ENCODE results near the gene ADAMTS14.

ADAMTS14 gene

GRCh38 chr10:70676511-70676910 is 4.2 kb downstream of the ADAMTS14 start:
- DNase-seq = no peak

GRCh38 chr10:70677016-70677415 is 4.7 kb downstream of the ADAMTS14 start:
- DNase-seq = no peak

- DNase-seq = no peak
These were observed 5.4 kb downstream of the ADAMTS14 start for GRCh38 chr10:70677620-70678249.

DNA sequence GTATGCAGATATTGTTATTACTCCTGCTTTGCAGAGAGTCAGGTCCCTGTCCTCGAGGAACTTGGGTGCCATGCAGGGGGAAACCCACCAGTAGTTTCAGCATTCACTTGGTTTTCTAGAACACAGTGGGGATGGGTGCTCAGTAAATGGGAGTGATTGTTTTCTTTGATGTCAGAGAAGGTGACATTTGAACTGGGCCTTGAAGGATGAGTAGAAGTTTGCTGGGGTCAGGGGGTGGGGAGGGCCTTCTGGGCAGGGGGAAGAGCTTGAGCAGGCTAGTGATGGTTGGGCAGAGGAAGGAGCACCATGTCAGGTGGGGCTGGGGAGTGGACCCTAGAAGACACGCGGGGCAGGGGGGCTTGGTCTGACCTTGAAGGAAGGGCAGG is 5.9 kb downstream of the ADAMTS14 start:
- no peak for DNase-seq

- DNase-seq = no peak
These were observed 6.6 kb downstream of the ADAMTS14 start for GRCh38 chr10:70678757-70679489.

DNA sequence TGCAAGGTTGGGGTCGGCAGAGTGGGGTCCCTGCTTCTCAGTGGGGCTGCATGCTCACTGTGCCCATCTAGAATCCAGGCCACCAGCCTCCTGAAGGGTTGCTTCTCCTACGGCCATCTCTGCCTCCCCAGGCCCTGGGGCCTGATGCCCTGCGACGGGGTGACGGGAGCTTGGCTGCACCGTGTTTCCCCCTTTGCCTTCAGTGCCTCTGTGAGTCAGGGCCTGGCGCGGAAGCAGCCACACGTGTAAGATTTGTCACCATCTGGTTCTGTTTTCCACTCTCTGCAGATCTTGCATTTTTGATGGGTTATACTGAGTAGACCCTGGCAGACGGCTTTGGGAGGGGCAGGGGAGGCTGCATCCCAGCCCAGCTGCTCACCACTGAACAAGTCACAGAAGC is 7.2 kb downstream of the ADAMTS14 start:
- no peak for DNase-seq

DNA sequence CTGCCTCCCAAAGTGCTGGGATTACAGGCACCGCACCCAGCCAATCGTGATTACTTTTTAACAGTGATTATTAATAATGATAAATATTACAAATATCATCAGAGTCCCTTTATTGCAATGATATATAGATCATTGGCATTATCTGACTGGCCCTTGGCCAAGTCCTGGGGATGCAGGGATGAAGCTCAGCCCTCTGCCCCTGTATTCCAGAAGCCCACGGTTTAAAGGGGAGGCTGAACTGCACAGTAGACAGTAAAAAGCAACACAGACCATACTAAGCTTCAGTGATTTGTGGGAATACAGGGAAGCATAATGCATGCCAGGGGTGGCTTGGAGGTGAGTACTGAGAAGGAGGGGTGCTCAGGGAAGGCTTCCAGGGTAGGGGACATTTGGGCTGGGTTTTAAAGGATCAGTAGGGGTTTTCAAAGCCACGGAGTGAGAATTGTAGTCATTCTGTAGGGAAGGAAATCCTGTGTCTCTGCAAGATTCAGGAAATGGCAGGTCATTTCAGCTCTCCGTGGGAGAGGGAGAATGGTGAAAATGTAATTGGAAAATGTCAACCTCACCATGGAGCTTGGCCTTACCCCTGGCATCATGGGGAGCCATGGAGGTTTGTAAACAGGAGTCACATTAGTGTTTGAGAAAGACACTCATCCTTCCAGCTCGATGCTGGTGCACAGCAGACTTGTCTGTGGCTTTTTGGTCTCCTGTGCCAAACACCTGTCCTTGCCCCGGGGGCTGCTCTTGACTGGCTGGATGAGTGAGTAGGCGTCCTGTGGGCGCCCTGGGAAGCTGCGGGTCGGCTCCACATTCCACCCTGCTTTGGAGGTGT is 8.8 kb downstream of the ADAMTS14 start:
- no peak for DNase-seq

DNA sequence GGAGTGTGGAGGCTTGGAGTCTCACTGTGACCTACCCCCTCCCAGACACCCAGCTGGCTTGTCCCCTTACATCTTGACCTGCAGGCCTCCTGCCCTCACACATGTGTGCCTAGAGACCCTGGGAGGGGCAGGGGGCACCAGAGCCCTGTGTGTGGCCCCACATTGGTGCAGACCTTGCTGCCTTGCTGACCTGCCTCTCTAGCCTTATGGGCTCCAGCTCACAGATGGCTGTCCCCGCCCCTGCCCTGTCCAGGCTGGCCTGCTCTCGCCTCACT is 9.4 kb downstream of the ADAMTS14 start:
- DNase-seq = no peak

GRCh38 chr10:70682920-70683600 is 10.8 kb downstream of the ADAMTS14 start:
- DNase-seq = no peak

- no peak for DNase-seq
These were observed 11.3 kb downstream of the ADAMTS14 start for GRCh38 chr10:70683601-70683934.

DNA sequence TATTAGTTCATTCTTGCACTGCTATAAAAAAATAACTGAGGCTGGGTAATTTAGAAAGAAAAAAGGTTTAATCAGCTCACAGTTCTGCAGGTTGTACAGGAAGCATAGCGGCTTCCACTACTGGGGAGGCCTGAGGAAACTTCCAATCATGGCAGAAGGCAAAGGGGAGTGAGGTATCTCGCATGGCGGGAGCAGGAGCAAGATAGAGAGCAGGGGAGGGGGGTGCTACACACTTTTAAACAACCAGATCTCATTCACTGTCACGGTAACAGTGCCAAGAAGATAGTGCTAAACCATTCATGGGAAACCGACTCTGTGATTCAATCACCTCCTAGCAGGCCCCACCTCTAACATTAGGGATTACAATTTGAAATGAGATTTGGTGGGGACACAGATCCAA is 11.6 kb downstream of the ADAMTS14 start:
- no peak for DNase-seq

- DNase-seq = no peak
These were observed 12.1 kb downstream of the ADAMTS14 start for GRCh38 chr10:70684374-70684773.

DNA sequence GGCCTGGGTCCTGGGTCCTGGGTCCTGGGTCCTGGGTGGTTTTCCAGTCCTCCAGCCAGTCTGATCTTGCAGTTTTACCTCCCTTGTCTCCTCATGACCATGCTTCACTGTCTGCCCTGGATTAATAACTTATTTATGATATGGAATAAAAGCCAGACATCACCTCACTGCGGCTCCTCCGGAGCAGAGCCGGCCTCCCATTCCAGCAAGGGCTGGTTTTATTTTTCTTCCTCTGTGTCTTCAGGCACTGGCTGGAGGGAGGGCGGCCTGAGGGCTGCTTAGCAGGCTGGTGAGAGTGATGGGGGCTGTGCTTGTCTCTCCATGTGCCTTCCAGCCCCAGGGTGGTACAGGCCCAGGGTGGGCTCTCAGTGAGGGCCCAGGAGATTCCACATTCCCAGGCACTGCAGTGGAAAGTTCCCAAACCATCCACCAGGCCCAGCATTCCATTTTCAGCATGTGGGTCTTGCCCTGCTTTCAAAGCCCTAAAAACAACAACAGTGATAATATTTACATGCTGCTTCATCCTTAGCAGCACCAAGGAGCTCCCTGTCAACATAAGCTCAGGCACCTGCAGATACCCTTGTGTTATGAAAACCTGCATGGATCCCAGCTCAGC is 12.6 kb downstream of the ADAMTS14 start:
- DNase-seq = no peak

DNA sequence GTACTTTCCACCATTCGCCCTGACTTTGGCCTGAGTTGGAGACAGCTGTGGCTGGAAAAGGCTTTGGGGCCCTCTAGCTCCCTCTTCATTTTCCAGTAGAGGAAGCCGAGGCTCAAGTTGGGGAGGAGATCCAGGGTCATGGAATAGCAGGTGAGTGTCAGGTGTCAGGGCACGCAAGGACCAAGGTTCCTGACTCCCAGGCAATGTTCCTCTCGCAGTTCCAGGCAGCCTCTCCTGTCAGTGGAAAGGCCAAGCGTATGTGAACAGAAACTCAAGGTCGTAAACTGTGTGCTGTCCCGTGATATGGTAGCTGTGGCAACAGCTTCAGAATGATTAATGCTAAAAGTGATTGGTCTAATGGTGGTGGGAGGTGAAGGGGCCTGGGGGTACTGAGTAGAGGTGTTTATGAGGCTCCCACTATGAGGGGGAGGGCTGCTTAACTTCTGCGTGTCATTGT is 13.2 kb downstream of the ADAMTS14 start:
- no peak for DNase-seq

GRCh38 chr10:70688828-70689227 is 16.5 kb downstream of the ADAMTS14 start:
- DNase-seq = no peak

DNA sequence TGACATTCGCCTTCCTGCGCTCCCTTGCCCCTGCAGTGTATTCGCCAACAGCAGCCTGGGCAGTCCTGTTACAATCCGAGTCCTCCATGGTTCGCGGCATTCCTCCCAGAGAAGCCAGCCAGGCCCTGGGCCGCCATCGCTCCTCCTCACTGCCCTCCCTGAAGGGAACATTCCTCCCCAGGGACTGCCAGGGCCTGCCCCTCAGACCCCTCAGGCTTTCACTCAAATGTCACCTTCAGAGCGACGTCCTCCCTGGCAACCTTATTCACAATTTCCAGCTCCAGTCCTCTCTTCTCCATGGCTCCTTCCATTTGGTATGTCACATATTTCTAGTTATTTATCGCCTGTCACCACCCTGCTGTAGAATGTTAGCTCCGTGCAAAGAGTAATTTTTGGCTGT is 17.4 kb downstream of the ADAMTS14 start:
- DNase-seq = no peak

GRCh38 chr10:70690589-70690988 is 18.3 kb downstream of the ADAMTS14 start:
- DNase-seq = no peak

- no peak for DNase-seq
These were observed 19.3 kb downstream of the ADAMTS14 start for GRCh38 chr10:70691611-70692010.

DNA sequence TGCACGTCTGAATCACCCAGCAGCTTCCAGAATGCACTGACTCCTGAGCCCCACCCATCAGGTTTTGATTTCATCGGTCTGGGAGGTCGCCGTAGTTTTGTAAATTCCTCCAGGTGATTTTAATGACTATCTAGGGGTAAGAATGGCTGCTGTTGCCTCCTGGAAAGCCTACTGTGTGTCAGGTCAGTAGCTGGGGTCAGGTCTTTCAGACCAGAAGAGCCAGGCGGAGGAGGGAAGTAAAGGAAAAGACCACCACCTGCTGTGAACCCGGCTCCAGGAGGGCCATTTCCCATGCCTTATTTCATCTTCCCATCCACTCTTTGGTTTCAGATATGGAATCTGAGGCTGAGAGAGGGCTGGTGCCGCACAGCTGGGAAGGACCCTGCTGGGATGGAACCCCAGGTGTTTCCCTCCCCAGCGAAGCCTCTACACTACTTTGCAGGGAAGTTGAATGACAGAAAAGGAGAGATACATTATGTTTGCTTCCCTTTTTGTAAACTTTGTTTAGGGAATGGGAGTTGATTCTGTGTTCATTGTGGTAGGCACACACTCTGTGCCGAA is 19.8 kb downstream of the ADAMTS14 start:
- DNase-seq = no peak

GRCh38 chr10:70693619-70694335 is 21.5 kb downstream of the ADAMTS14 start:
- DNase-seq = no peak

GRCh38 chr10:70694418-70695141 is 22.3 kb downstream of the ADAMTS14 start:
- no peak for DNase-seq

Measured in right kidney (tissue), 1 donor.